ENCODE results near the gene TDRD1.

DNA sequence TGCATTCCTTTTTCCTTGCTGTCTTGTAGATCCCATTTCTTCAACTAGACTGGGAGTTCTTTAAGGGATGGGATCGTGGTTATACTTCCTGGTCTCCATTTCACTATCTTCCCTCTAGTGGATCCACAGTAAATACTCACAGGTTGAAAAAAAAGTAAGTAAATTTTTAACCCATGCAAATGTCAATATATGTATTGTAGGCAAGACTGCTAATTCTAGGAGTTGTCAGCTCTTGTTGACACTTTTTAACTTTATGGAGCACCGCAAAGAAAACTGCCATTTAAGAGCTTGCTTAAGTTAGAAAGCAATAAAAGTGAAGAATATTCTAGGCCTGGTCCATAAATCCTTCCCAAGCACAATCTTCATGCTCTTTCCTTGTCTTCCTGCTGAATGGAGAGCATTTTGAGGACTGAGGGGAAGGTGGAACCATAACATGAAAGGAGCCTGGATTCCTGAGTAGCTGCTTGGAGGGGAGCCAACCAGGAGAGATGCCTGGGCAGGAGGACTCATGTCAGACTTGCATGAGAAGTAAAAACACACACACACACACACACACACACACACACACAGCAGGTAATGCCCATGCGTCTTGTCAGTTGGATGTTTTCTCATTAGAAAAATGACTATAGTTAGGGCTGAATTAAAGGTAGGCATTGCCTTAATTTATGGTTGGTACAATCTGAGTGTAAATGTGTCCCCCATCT, 92.1 kb downstream of the TDRD1 start:
- TF ChIP-seq EZH2 (IDR thresholded peaks at IDR 0.05; ENCODE audit: borderline replicate concordance, insufficient read depth, low read length, poor library complexity, severe bottlenecking) = no peak
- TF ChIP-seq, protein P1, sequence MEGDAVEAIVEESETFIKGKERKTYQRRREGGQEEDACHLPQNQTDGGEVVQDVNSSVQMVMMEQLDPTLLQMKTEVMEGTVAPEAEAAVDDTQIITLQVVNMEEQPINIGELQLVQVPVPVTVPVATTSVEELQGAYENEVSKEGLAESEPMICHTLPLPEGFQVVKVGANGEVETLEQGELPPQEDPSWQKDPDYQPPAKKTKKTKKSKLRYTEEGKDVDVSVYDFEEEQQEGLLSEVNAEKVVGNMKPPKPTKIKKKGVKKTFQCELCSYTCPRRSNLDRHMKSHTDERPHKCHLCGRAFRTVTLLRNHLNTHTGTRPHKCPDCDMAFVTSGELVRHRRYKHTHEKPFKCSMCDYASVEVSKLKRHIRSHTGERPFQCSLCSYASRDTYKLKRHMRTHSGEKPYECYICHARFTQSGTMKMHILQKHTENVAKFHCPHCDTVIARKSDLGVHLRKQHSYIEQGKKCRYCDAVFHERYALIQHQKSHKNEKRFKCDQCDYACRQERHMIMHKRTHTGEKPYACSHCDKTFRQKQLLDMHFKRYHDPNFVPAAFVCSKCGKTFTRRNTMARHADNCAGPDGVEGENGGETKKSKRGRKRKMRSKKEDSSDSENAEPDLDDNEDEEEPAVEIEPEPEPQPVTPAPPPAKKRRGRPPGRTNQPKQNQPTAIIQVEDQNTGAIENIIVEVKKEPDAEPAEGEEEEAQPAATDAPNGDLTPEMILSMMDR (IDR thresholded peaks at IDR 0.05; ENCODE audit: poor library complexity, severe bottlenecking) = no peak
- no peak for TF ChIP-seq EP300 (conservative IDR thresholded peaks at IDR 0.05; ENCODE audit: poor library complexity, severe bottlenecking)
- TF ChIP-seq POLR2AphosphoS5 (IDR thresholded peaks at IDR 0.05) = no peak
- TF ChIP-seq, protein P2, sequence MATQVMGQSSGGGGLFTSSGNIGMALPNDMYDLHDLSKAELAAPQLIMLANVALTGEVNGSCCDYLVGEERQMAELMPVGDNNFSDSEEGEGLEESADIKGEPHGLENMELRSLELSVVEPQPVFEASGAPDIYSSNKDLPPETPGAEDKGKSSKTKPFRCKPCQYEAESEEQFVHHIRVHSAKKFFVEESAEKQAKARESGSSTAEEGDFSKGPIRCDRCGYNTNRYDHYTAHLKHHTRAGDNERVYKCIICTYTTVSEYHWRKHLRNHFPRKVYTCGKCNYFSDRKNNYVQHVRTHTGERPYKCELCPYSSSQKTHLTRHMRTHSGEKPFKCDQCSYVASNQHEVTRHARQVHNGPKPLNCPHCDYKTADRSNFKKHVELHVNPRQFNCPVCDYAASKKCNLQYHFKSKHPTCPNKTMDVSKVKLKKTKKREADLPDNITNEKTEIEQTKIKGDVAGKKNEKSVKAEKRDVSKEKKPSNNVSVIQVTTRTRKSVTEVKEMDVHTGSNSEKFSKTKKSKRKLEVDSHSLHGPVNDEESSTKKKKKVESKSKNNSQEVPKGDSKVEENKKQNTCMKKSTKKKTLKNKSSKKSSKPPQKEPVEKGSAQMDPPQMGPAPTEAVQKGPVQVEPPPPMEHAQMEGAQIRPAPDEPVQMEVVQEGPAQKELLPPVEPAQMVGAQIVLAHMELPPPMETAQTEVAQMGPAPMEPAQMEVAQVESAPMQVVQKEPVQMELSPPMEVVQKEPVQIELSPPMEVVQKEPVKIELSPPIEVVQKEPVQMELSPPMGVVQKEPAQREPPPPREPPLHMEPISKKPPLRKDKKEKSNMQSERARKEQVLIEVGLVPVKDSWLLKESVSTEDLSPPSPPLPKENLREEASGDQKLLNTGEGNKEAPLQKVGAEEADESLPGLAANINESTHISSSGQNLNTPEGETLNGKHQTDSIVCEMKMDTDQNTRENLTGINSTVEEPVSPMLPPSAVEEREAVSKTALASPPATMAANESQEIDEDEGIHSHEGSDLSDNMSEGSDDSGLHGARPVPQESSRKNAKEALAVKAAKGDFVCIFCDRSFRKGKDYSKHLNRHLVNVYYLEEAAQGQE (IDR thresholded peaks at IDR 0.05; ENCODE audit: borderline replicate concordance) = no peak
- TF ChIP-seq RAD21 (conservative IDR thresholded peaks at IDR 0.05) = no peak
